Measurements from ENCODE around the gene TCF7L2.

Gene TCF7L2

GRCh38 chr10:113148071-113148825 is 198.2 kb downstream of the TCF7L2 start:
- DNase-seq (ENCODE audit: low read depth in 2 of 2) = no peak

GRCh38 chr10:113148901-113149300 is 198.9 kb downstream of the TCF7L2 start:
- DNase-seq (ENCODE audit: low read depth in 2 of 2) = no peak

GRCh38 chr10:113149626-113150025 is 199.6 kb downstream of the TCF7L2 start:
- DNase-seq (ENCODE audit: low read depth in 2 of 2) = no peak

- DNase-seq (ENCODE audit: low read depth in 2 of 2) = no peak
Observed at GRCh38 chr10:113151190-113151666, 201.2 kb downstream of the TCF7L2 start.

- no peak for DNase-seq (ENCODE audit: low read depth in 2 of 2)
Observed at GRCh38 chr10:113153493-113154102, 203.6 kb downstream of the TCF7L2 start.

GRCh38 chr10:113157441-113157840 is 207.4 kb downstream of the TCF7L2 start:
- no peak for DNase-seq (ENCODE audit: low read depth in 2 of 2)

GRCh38 chr10:113158183-113158582 is 208.1 kb downstream of the TCF7L2 start:
- no peak for DNase-seq (ENCODE audit: low read depth in 2 of 2)

GRCh38 chr10:113159563-113159962 is 209.5 kb downstream of the TCF7L2 start:
- DNase-seq (ENCODE audit: low read depth in 2 of 2) = no peak

- no peak for DNase-seq (ENCODE audit: low read depth in 2 of 2)
Observed at GRCh38 chr10:113160641-113161040, 210.6 kb downstream of the TCF7L2 start.

- no peak for DNase-seq (ENCODE audit: low read depth in 2 of 2)
Observed at GRCh38 chr10:113161066-113161465, 211.0 kb downstream of the TCF7L2 start.

GRCh38 chr10:113162960-113163359 is 212.9 kb downstream of the TCF7L2 start:
- no peak for DNase-seq (ENCODE audit: low read depth in 2 of 2)

- DNase-seq (ENCODE audit: low read depth in 2 of 2) = no peak
Observed at GRCh38 chr10:113165673-113166072, 215.6 kb downstream of the TCF7L2 start.

- DNase-seq (ENCODE audit: low read depth in 2 of 2) = no peak
Observed at GRCh38 chr10:113167702-113168101, 217.7 kb downstream of the TCF7L2 start.

- no peak for DNase-seq (ENCODE audit: low read depth in 2 of 2)
Observed at GRCh38 chr10:113168584-113168983, 218.5 kb downstream of the TCF7L2 start.

- DNase-seq (ENCODE audit: low read depth in 2 of 2) = no peak
Observed at GRCh38 chr10:113169111-113169510, 219.1 kb downstream of the TCF7L2 start.

GRCh38 chr10:113169853-113170460 is 219.9 kb downstream of the TCF7L2 start:
- DNase-seq (ENCODE audit: low read depth in 2 of 2) = peak in 1 of 2 donors; percentile 7

- no peak for DNase-seq (ENCODE audit: low read depth in 2 of 2)
Observed at GRCh38 chr10:113171662-113172061, 221.6 kb downstream of the TCF7L2 start.

GRCh38 chr10:113175176-113175575 is 225.1 kb downstream of the TCF7L2 start:
- DNase-seq (ENCODE audit: low read depth in 2 of 2) = no peak

- no peak for DNase-seq (ENCODE audit: low read depth in 2 of 2)
Observed at GRCh38 chr10:113175756-113176651, 226.0 kb downstream of the TCF7L2 start.

GRCh38 chr10:113176652-113177155 is 226.7 kb downstream of the TCF7L2 start:
- DNase-seq (ENCODE audit: low read depth in 2 of 2) = no peak

GRCh38 chr10:113177156-113177935 is 227.3 kb downstream of the TCF7L2 start:
- no peak for DNase-seq (ENCODE audit: low read depth in 2 of 2)

Data from stimulated activated CD4-positive, alpha-beta T cell treated with anti-CD3 and anti-CD28 coated beads, Interleukin-4, amount 100 ng/mL, for 48 hours (primary cell).